T-helper 1 cell treated with Interleukin-12 subunit alpha and Interleukin-12 subunit beta and Interleukin-4 antibody, amounts not matched to agents 30 μg/mL and 1 μg/mL, for 36 hours (primary cell): ENCODE data around the gene MAST4.

Experiments
- H3K27ac Mint-ChIP-seq: one replicate; pipeline ENCODE4 v1.8.0; 2021; ENCODE audit warnings: mild to moderate bottlenecking, mixed read lengths
- H3K27me3 Mint-ChIP-seq: one replicate; pipeline ENCODE4 v1.8.0; 2021; ENCODE audit warnings: low read depth, mixed read lengths
- H3K36me3 Mint-ChIP-seq: one replicate; pipeline ENCODE4 v1.8.0; 2021; ENCODE audit warnings: low read depth, mixed read lengths
- H3K4me1 Mint-ChIP-seq: one replicate; pipeline ENCODE4 v1.8.0; 2021; ENCODE audit warnings: low read depth, mixed read lengths
- H3K4me3 Mint-ChIP-seq: one replicate; pipeline ENCODE4 v1.8.0; 2021; ENCODE audit warnings: mild to moderate bottlenecking, moderate library complexity, mixed read lengths
- H3K9me3 Mint-ChIP-seq: one replicate; pipeline ENCODE4 v1.8.0; 2021; ENCODE audit warnings: mixed read lengths

The MAST4 gene

DNA sequence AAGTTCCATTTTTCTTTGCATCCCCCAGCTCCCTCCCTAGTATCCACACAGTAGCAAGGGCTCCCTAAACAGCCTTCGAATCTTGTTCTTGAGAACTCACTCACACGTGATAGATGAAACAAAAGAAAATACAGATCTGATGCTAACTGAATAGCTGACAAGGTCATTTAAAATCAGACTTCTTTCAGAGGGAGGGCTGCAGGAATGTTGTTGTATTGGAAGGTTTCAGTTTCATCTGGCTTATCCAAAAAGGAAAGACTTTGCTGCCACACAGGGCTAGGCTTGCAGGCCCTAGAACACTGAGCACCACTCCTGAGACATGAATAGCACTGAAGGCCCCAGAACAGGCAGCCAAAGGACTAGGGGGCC, 597.2 kb downstream of the MAST4 start:
- Mint-ChIP-seq H3K9me3 (peaks cover 22% of the 10 kb centered on the region), H3K27ac (no peak overlapping the region), H3K4me3 (no peak overlapping the region), H3K36me3 (peaks cover 33% of the 10 kb centered on the region), H3K4me1 (peaks cover 55% of the 10 kb centered on the region), H3K27me3 (no peaks in the 10 kb centered on the region)

- Mint-ChIP-seq H3K4me3 (no peak overlapping the region), H3K27ac (no peak overlapping the region), H3K4me1 (peaks cover 55% of the 10 kb centered on the region), H3K36me3 (peaks cover 37% of the 10 kb centered on the region), H3K9me3 (peaks cover 30% of the 10 kb centered on the region), H3K27me3 (no peaks in the 10 kb centered on the region)
These were observed 598.0 kb downstream of the MAST4 start for GRCh38 chr5:67194166-67194565.

DNA sequence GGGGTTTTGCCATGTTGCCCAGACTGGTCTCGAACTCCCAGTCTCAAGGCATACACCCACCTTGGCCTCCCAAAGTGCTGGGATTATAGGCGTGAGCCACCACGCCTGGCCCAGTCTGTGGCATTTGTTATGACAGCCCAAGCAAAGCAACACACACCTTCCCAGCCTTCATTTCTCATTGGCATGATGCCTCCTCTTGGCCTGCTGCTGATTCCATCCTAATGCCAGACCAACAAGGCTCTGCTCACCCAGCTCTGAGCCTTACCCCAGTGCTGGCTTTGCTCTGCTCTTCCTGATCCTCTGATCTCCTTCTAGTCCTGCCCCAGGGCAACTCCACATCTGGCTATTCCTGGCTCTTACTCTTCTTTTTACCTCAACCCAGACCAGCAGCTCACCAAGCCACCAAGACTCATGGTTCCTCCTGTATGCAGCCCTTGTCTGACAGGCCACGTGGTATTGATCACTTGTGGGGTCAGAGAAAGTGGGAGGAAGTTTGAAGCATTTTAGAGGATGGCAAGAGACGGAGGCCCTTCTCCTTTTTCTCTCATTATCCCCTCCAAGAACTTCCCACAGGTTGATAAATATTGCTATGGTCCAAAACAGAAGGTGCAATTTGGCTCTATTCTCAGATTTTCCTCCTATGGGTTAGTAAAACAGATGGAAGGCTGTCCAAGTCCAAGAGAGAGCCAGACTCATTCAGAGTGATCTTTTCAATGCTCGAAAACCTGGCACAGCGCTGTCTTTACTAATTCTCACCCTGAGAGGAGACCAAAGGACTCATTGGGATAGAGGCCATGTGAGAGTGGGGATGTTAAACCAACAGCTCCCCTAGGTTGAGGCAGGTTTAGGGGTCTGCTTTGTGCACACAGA, 599.4 kb downstream of the MAST4 start:
- H3K36me3 Mint-ChIP-seq = peaks cover 36% of the 10 kb centered on the region
- H3K27me3 Mint-ChIP-seq = no peaks in the 10 kb centered on the region
- H3K27ac Mint-ChIP-seq = peak overlapping the region; percentile 57
- peak overlapping the region; percentile 66 for H3K4me3 Mint-ChIP-seq
- H3K4me1 Mint-ChIP-seq = peaks cover 55% of the 10 kb centered on the region
- peaks cover 39% of the 10 kb centered on the region for H3K9me3 Mint-ChIP-seq

GRCh38 chr5:67196537-67197059, 600.4 kb downstream of the MAST4 start, which contains the start of gene CD180:
CD180 (minus strand) TSS chr5:67196799; CDS start chr5:67196641, 158 bp downstream.
- peaks cover 34% of the 10 kb centered on the region for H3K36me3 Mint-ChIP-seq
- H3K4me3 Mint-ChIP-seq = peak within 1 kb of the TSS; percentile 66
- H3K9me3 Mint-ChIP-seq = peaks cover 47% of the 10 kb centered on the region
- peak within 1 kb of the TSS; percentile 57 for H3K27ac Mint-ChIP-seq
- H3K27me3 Mint-ChIP-seq = no peaks in the 10 kb centered on the region
- H3K4me1 Mint-ChIP-seq = peaks cover 58% of the 10 kb centered on the region

GRCh38 chr5:67197536-67197935, 601.3 kb downstream of the MAST4 start:
- peaks cover 44% of the 10 kb centered on the region for H3K9me3 Mint-ChIP-seq
- no peak overlapping the region for H3K27ac Mint-ChIP-seq
- H3K36me3 Mint-ChIP-seq = peaks cover 30% of the 10 kb centered on the region
- H3K4me1 Mint-ChIP-seq = peaks cover 63% of the 10 kb centered on the region
- no peak overlapping the region for H3K4me3 Mint-ChIP-seq
- H3K27me3 Mint-ChIP-seq = no peaks in the 10 kb centered on the region

DNA sequence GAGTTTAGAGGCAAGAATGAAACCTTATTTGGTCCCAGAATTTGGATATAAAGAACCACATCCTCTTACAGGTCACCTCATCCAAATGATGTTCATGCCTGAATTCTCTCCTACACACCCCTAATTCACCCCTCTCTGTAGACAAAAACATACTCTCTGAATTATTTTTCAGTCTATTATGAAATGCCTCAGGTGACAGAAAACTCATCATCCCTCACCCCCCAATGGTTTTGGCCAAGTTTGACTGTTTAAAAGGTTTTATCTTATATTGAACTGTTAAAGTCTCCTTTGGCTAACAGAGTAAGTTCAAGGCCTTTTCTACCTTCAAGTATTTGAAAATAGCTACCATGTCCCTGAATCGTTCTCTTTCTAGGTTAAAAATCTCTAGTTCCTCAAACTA, 602.7 kb downstream of the MAST4 start:
- Mint-ChIP-seq H3K27me3 (no peaks in the 10 kb centered on the region), H3K9me3 (peaks cover 39% of the 10 kb centered on the region), H3K27ac (peak overlapping the region; percentile 46), H3K36me3 (peaks cover 29% of the 10 kb centered on the region), H3K4me1 (peaks cover 70% of the 10 kb centered on the region), H3K4me3 (no peak overlapping the region)

DNA sequence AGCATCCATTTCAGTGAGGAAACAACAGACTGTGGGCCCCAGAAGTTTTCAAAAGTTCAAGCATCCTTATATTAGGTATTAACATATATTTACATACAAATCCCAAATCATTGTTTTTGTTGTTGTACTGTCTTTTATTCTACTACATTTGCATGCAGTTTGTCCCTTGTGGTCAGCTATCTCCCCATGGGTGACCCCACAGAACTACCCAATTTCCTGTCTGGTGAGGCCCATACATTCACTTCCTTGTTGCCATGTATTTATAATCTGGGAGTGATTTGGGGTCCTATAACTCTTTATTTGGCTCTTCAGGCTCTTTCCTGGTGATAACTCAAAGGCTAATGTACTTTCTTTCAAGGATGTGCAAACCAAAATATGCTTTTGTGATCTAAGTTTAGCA, 603.7 kb downstream of the MAST4 start:
- Mint-ChIP-seq H3K4me3 (peak overlapping the region; percentile 46), H3K36me3 (peaks cover 27% of the 10 kb centered on the region), H3K27ac (peak overlapping the region; percentile 31), H3K9me3 (peaks cover 32% of the 10 kb centered on the region), H3K4me1 (peaks cover 72% of the 10 kb centered on the region), H3K27me3 (no peaks in the 10 kb centered on the region)

- Mint-ChIP-seq H3K27ac (peak overlapping the region; percentile 81), H3K36me3 (peaks cover 24% of the 10 kb centered on the region), H3K4me3 (peak overlapping the region; percentile 14), H3K9me3 (peaks cover 32% of the 10 kb centered on the region), H3K4me1 (peaks cover 78% of the 10 kb centered on the region), H3K27me3 (no peaks in the 10 kb centered on the region)
These were observed 604.8 kb downstream of the MAST4 start for GRCh38 chr5:67200809-67201562.

- peaks cover 32% of the 10 kb centered on the region for H3K9me3 Mint-ChIP-seq
- peaks cover 85% of the 10 kb centered on the region for H3K4me1 Mint-ChIP-seq
- no peak overlapping the region for H3K4me3 Mint-ChIP-seq
- peaks cover 24% of the 10 kb centered on the region for H3K36me3 Mint-ChIP-seq
- H3K27me3 Mint-ChIP-seq = no peaks in the 10 kb centered on the region
- no peak overlapping the region for H3K27ac Mint-ChIP-seq
These were observed 605.8 kb downstream of the MAST4 start for GRCh38 chr5:67201897-67202549.

- H3K4me1 Mint-ChIP-seq = peaks cover 85% of the 10 kb centered on the region
- peak overlapping the region; percentile 84 for H3K27ac Mint-ChIP-seq
- peaks cover 24% of the 10 kb centered on the region for H3K36me3 Mint-ChIP-seq
- H3K27me3 Mint-ChIP-seq = no peaks in the 10 kb centered on the region
- H3K9me3 Mint-ChIP-seq = peaks cover 32% of the 10 kb centered on the region
- no peak overlapping the region for H3K4me3 Mint-ChIP-seq
These were observed 606.6 kb downstream of the MAST4 start for GRCh38 chr5:67202828-67203227.

DNA sequence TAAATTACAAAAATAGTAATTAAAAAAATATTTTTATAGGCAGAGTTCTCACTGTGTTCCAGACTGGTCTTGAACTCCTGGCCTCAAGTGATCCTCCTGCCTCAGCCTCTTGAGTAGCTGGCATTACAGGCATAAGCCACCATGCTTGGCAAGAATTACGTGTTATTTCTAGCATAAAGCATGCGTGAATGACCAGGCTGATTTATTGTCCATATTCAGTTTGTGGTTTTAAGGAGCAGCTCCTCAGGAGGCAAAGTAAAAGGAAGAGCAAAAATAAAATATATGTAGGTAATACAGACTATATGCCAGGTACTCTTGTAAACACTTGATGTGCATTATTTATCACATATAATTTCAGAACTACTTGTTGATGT, 607.5 kb downstream of the MAST4 start:
- H3K27ac Mint-ChIP-seq = peak overlapping the region; percentile 97
- no peaks in the 10 kb centered on the region for H3K27me3 Mint-ChIP-seq
- H3K4me3 Mint-ChIP-seq = peak overlapping the region; percentile 70
- peaks cover 83% of the 10 kb centered on the region for H3K4me1 Mint-ChIP-seq
- H3K9me3 Mint-ChIP-seq = peaks cover 24% of the 10 kb centered on the region
- peaks cover 20% of the 10 kb centered on the region for H3K36me3 Mint-ChIP-seq

- H3K27ac Mint-ChIP-seq = peak overlapping the region; percentile 97
- peaks cover 12% of the 10 kb centered on the region for H3K36me3 Mint-ChIP-seq
- H3K4me1 Mint-ChIP-seq = peaks cover 83% of the 10 kb centered on the region
- H3K4me3 Mint-ChIP-seq = peak overlapping the region; percentile 18
- H3K9me3 Mint-ChIP-seq = peaks cover 13% of the 10 kb centered on the region
- H3K27me3 Mint-ChIP-seq = no peaks in the 10 kb centered on the region
These were observed 608.6 kb downstream of the MAST4 start for GRCh38 chr5:67204821-67205220.

- Mint-ChIP-seq H3K4me3 (peak overlapping the region; percentile 56), H3K27ac (peak overlapping the region; percentile 97), H3K27me3 (no peaks in the 10 kb centered on the region), H3K36me3 (peaks cover 10% of the 10 kb centered on the region), H3K9me3 (peaks cover 8% of the 10 kb centered on the region), H3K4me1 (peaks cover 79% of the 10 kb centered on the region)
These were observed 609.8 kb downstream of the MAST4 start for GRCh38 chr5:67205981-67206380.

DNA sequence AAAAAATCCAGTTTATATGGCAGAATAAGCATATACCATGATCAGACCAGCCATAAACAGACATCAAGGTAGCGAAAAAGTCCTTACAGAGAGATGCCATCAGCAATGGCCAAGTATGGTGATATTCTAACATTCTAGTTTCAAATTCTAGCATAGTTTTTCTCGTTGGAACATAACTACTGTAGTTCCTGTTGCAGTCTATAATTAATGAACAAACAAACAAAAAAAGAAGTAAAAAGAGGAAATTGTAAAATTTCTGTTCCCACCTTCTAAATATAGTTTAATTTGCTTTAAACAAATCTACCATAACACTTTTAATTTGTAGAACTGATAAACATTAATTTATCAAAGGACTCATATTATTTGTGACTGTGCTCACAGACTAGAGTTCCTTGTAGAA, 610.3 kb downstream of the MAST4 start:
- Mint-ChIP-seq H3K4me3 (peak overlapping the region; percentile 56), H3K27me3 (no peaks in the 10 kb centered on the region), H3K36me3 (peaks cover 6% of the 10 kb centered on the region), H3K9me3 (peaks cover 3% of the 10 kb centered on the region), H3K4me1 (peaks cover 75% of the 10 kb centered on the region), H3K27ac (peak overlapping the region; percentile 97)
